DND-41 (cell line): ENCODE data around the gene LCE2D.

Experiments
- CTCF ChIP-seq: IDR thresholded peaks from 2 replicates; pipeline ENCODE4 v1.5.1; 2012; ENCODE audit warnings: borderline replicate concordance, low read length, moderate library complexity, mild to moderate bottlenecking; ENCODE audit not compliant: poor library complexity, severe bottlenecking; ENCODE audit errors: extremely low read depth
- EZH2 ChIP-seq: IDR thresholded peaks from 3 replicates; pipeline ENCODE4 v1.6.1; 2012; ENCODE audit warnings: borderline replicate concordance, low read depth, mild to moderate bottlenecking, moderate library complexity, low read length, inconsistent platforms; ENCODE audit not compliant: severe bottlenecking

GRCh38 chr1:152679459-152679858 lies 16.3 kb downstream of the LCE2D start:
- no peak for TF ChIP-seq CTCF
- no peak for TF ChIP-seq EZH2
